Endodermal cell (in vitro differentiated cells): ENCODE measurements around the gene EFNB2. TPM values are rescaled to one million over a fixed set of nuclear protein-coding genes. Genes with fewer than 3 reads are reported as not detected.

ENCODE experiments used
- DNase-seq: peaks from one replicate; pipeline ENCODE4 v3.0.0-alpha.2; 2017
- H3K27ac ChIP-seq: 2 replicates; pipeline ENCODE4 v1.5.1; 2013; ENCODE audit warnings: mild to moderate bottlenecking, low read depth, low read length, moderate library complexity
- H3K27me3 ChIP-seq: 2 replicates; pipeline ENCODE4 v1.6.1; 2013; ENCODE audit warnings: mild to moderate bottlenecking, low read length, moderate library complexity; ENCODE audit not compliant: insufficient read depth, control insufficient read depth, poor library complexity, severe bottlenecking
- H3K36me3 ChIP-seq: 2 replicates; pipeline ENCODE4 v1.7.0; 2013; ENCODE audit warnings: mild to moderate bottlenecking, low read length, moderate library complexity; ENCODE audit not compliant: control insufficient read depth, insufficient read depth
- H3K4me1 ChIP-seq: one replicate; pipeline ENCODE4 v1.7.0; 2013; ENCODE audit warnings: low read length; ENCODE audit not compliant: control insufficient read depth, insufficient read depth
- H3K4me3 ChIP-seq: 2 replicates; pipeline ENCODE4 v1.5.1; 2013; ENCODE audit warnings: mild to moderate bottlenecking, low read length, moderate library complexity
- H3K9ac ChIP-seq: 2 replicates; pipeline ENCODE4 v1.6.1; 2013; ENCODE audit warnings: mild to moderate bottlenecking, low read length, moderate library complexity; ENCODE audit not compliant: poor library complexity, severe bottlenecking; ENCODE audit errors: extremely low read depth
- H3K9me3 ChIP-seq: 2 replicates; pipeline ENCODE4 v1.6.1; 2013; ENCODE audit warnings: mild to moderate bottlenecking, low read length, moderate library complexity; ENCODE audit not compliant: control insufficient read depth
- H3K27ac Mint-ChIP-seq: 2 replicates; pipeline ENCODE4 v1.8.0; 2020; ENCODE audit warnings: mixed read lengths
- H3K27me3 Mint-ChIP-seq: 2 replicates; pipeline ENCODE4 v1.8.0; 2021; ENCODE audit warnings: mild to moderate bottlenecking, mixed read lengths; ENCODE audit not compliant: insufficient read depth
- H3K36me3 Mint-ChIP-seq: 2 replicates; pipeline ENCODE4 v1.8.0; 2020; ENCODE audit warnings: low read depth, mixed read lengths
- H3K4me1 Mint-ChIP-seq: 2 replicates; pipeline ENCODE4 v1.8.0; 2020; ENCODE audit warnings: mixed read lengths
- H3K4me3 Mint-ChIP-seq: 2 replicates; pipeline ENCODE4 v1.8.0; 2020; ENCODE audit warnings: mild to moderate bottlenecking, moderate library complexity, mixed read lengths
- H3K9me3 Mint-ChIP-seq: 2 replicates; pipeline ENCODE4 v1.8.0; 2020; ENCODE audit warnings: mild to moderate bottlenecking, mixed read lengths
- CTCF ChIP-seq: fragments of 200-600 bp; sonication (generic); conservative IDR thresholded peaks from 2 replicates; pipeline ENCODE4 v1.5.0; 2021; ENCODE audit warnings: antibody characterized with exemption, mild to moderate bottlenecking
- WGBS, 2 experiments: methylation state at CpG; one replicate each; pipeline versions ENCODE4 v1.1.5 to v1.1.7; 2013; ENCODE audit warnings: missing lambda C conversion rate in 2 of 2, mixed read lengths in 1 of 2; ENCODE audit not compliant: insufficient coverage in 1 of 2, insufficient read length in 1 of 2; 5-methylcytosine and 5-hydroxymethylcytosine counted together
- total RNA-seq, 2 donors: library from RNA; stranded (reverse); fragmentation: NEBNext Ultra II Directional in 1 of 2; extraction: Animal tissue kit (Norgen Biotek cat#: 25700) in 1 of 2; gene quantifications; 2 replicates in 1 of 2; 3 replicates in 1 of 2; pipeline ENCODE4 v1.2.1, GENCODE V29; 2021

The EFNB2 gene
- total RNA-seq, 2 donors from 2014 or later: 0.84 to 3.1 TPM

GRCh38 chr13:106440866-106441265 lies 94.6 kb downstream of the EFNB2 start:
- Mint-ChIP-seq H3K36me3 (no peaks in the 10 kb centered on the region), H3K27me3 (peaks cover 24% of the 10 kb centered on the region), H3K4me3 (peak overlapping the region; percentile 24), H3K27ac (peak overlapping the region; percentile 20), H3K4me1 (peaks cover 19% of the 10 kb centered on the region), H3K9me3 (no peaks in the 10 kb centered on the region)
- TF ChIP-seq CTCF: no peak
- H3K27me3 ChIP-seq: no peaks in the 10 kb centered on the region
- peak; percentile 83 for DNase-seq
- H3K9me3 ChIP-seq: no peaks in the 10 kb centered on the region
- WGBS, 2 experiments: 21 to 22% methylated on average over 1 of the region's 2 CpGs
- H3K4me1 ChIP-seq: peaks cover 3% of the 10 kb centered on the region
- H3K9ac ChIP-seq: no peak overlapping the region
- H3K36me3 ChIP-seq: no peaks in the 10 kb centered on the region
- peak overlapping the region; percentile 61 for H3K27ac ChIP-seq
- H3K4me3 ChIP-seq: peak overlapping the region; percentile 54

Other genes with a start within 250 kb of the EFNB2 start
- gene ARGLU1, start 32.5 kb upstream of the EFNB2 start, total RNA-seq: 100 to 1,000 TPM in 1 of 2 donors, 10 to 100 TPM in 1; 80.6 to 101 TPM